ENCODE data around the gene CPHXL. TPM values are rescaled to one million over a fixed set of nuclear protein-coding genes. Genes with fewer than 3 reads are reported as not detected.

The CPHXL gene
- total and polyA plus RNA-seq, 2 of the 4 experiments (the other 2 are of a cell fraction) = not detected

DNA sequence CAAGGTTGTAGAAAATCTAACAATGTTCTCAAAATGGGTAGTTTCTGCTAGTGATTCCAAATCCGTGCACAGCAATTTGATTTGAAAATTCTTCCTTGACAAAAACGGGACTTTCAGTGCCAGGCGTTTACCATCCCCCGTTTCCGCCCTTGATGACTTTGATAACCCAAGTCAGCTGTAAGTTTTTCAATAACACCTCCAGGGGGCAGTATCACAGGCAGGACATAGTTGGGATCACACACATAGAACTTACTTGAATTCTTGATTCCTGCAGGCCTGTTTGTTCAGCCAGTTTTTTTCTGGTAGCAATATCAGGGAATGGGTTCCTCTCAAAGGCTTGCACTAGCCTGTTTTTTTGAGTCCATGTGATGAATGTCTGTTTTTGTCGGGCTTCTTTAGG, 30.6 kb downstream of the CPHXL start:
- Histone ChIP-seq H3K4me2 (ENCODE audit: low read depth, low read length) (no peak overlapping the region), H2BK20ac (ENCODE audit: low read depth, low read length) (no peak overlapping the region), H3K4me3 (ENCODE audit: insufficient read depth, low read depth, low read length) (no peak overlapping the region), H3K36me3 (ENCODE audit: control insufficient read depth, insufficient read depth, low read length) (no peaks in the 10 kb centered on the region), H4K8ac (ENCODE audit: low read depth in 2 of 2, low read length in 2 of 2) (no peak overlapping the region), H4K91ac (ENCODE audit: insufficient read depth, low read depth, low read length) (no peak overlapping the region), H3K9me1 (ENCODE audit: insufficient read depth, low read length) (no peaks in the 10 kb centered on the region), H3K14ac (replicated peaks; ENCODE audit: low read depth, low read length) (no peak overlapping the region), H2BK15ac (ENCODE audit: low read depth, low read length) (no peak overlapping the region), H3K4ac (ENCODE audit: low read depth, low read length) (no peak overlapping the region), H3K56ac (ENCODE audit: extremely low read depth, insufficient read depth, low read length) (no peak overlapping the region), H3K23ac (ENCODE audit: low read depth, low read length) (no peak overlapping the region), H3K9me3 (ENCODE audit: control insufficient read depth, insufficient read depth, low read length) (no peaks in the 10 kb centered on the region), H2BK5ac (ENCODE audit: low read depth, low read length, poor library complexity, severe bottlenecking) (no peak overlapping the region), H2AFZ (replicated peaks; ENCODE audit: low read length, poor library complexity) (no peak overlapping the region), H3K4me1 (ENCODE audit: control insufficient read depth, insufficient read depth, low read length) (no peaks in the 10 kb centered on the region), H3K79me1 (ENCODE audit: low read depth in 1 of 2, low read length in 2 of 2) (no peaks in the 10 kb centered on the region), H3K27me3 (ENCODE audit: control insufficient read depth, insufficient read depth, low read length) (no peaks in the 10 kb centered on the region; the same call in 1 of the 2 replicates), H2BK120ac (ENCODE audit: low read depth, low read length) (no peak overlapping the region), H3K9ac (ENCODE audit: low read depth, low read length) (no peak overlapping the region), H4K5ac (ENCODE audit: low read depth, low read length) (no peak overlapping the region), H3K18ac (ENCODE audit: low read depth, low read length) (no peak overlapping the region), H2AK9ac (replicated peaks; ENCODE audit: low read depth, low read length, poor library complexity) (no peak overlapping the region), H2AK5ac (ENCODE audit: low read depth, low read length) (no peak overlapping the region), H4K20me1 (ENCODE audit: insufficient read depth, low read length) (no peaks in the 10 kb centered on the region), H3K27ac (ENCODE audit: insufficient read depth, low read length) (no peak overlapping the region)
- ChIA-PET CTCF (no interaction called here), POLR2A (ENCODE audit: unreplicated experiment) (no interaction called here)
- no peak for ATAC-seq (ENCODE audit: low read depth)
- intact Hi-C loops (cut with micrococcal nuclease) (no loop called here), dilution Hi-C loops (cut with HindIII; ENCODE audit: low sequenced_read_pairs, unreplicated experiment) (no loop called here), in situ Hi-C loops (cut with MboI; ENCODE audit: low sequenced_read_pairs) (no loop called here)
- BruUV-seq (replicated peaks) = no TSS peak
- no CpG with 5 or more reads among the region's 6 CpGs for WGBS, 2 experiments (ENCODE audit: extremely low coverage in 2 of 2, insufficient read length in 1 of 2)
- DNase-seq = no peak
- TF ChIP-seq, protein P1, sequence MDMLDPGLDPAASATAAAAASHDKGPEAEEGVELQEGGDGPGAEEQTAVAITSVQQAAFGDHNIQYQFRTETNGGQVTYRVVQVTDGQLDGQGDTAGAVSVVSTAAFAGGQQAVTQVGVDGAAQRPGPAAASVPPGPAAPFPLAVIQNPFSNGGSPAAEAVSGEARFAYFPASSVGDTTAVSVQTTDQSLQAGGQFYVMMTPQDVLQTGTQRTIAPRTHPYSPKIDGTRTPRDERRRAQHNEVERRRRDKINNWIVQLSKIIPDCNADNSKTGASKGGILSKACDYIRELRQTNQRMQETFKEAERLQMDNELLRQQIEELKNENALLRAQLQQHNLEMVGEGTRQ (IDR thresholded peaks at IDR 0.05; ENCODE audit: low read depth, low read length) = no peak
- no peak for TF ChIP-seq BHLHE40 (IDR thresholded peaks at IDR 0.05; ENCODE audit: low read depth, low read length)
- TF ChIP-seq, protein P2, sequence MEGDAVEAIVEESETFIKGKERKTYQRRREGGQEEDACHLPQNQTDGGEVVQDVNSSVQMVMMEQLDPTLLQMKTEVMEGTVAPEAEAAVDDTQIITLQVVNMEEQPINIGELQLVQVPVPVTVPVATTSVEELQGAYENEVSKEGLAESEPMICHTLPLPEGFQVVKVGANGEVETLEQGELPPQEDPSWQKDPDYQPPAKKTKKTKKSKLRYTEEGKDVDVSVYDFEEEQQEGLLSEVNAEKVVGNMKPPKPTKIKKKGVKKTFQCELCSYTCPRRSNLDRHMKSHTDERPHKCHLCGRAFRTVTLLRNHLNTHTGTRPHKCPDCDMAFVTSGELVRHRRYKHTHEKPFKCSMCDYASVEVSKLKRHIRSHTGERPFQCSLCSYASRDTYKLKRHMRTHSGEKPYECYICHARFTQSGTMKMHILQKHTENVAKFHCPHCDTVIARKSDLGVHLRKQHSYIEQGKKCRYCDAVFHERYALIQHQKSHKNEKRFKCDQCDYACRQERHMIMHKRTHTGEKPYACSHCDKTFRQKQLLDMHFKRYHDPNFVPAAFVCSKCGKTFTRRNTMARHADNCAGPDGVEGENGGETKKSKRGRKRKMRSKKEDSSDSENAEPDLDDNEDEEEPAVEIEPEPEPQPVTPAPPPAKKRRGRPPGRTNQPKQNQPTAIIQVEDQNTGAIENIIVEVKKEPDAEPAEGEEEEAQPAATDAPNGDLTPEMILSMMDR (conservative IDR thresholded peaks at IDR 0.05; ENCODE audit: low read depth, low read length) = 0 out of 2 replicates have a peak, but pooled peaks have one; percentile 6

All from IMR-90 (cell line).